Mammary epithelial cell (primary cell): ENCODE data around the gene NELFB.

Source experiments
- EZH2 ChIP-seq: IDR thresholded peaks from 2 replicates; pipeline ENCODE4 v1.6.1; 2012; ENCODE audit warnings: low read length, inconsistent platforms, borderline replicate concordance
- TF ChIP-seq, protein P1 (sequence below), 2 donors: IDR thresholded peaks in 1 of 2; conservative IDR thresholded peaks in 1 of 2; 2 replicates each; pipeline ENCODE4 v1.5.1; 2011 to 2012; ENCODE audit warnings: inconsistent platforms in 2 of 2, low read length in 2 of 2, mild to moderate bottlenecking in 2 of 2, control low read depth in 1 of 2, low read depth in 1 of 2; ENCODE audit not compliant: insufficient read depth in 1 of 2; ENCODE audit errors: extremely low read depth in 1 of 2

DNA sequence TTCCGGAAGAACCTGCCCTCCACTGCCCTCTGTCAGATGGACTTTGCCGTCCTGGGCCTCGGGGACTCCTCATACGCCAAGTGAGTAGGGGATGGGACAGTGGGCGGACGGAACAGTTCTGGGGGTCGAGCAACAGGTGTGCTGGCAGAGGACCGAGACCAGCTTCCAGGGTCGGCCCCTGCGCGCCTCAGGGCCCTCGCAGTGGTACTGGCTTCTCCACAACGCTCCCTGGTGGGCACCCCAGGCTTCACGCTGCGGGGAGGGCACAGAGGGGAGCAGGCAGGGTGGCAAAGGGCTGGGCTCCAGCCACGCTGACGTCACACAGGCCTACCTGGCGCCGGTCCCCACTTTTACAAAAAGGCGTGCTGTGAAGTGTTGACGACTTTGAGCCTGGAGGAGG is 42.6 kb upstream of the NELFB start:
- TF ChIP-seq, protein P1, sequence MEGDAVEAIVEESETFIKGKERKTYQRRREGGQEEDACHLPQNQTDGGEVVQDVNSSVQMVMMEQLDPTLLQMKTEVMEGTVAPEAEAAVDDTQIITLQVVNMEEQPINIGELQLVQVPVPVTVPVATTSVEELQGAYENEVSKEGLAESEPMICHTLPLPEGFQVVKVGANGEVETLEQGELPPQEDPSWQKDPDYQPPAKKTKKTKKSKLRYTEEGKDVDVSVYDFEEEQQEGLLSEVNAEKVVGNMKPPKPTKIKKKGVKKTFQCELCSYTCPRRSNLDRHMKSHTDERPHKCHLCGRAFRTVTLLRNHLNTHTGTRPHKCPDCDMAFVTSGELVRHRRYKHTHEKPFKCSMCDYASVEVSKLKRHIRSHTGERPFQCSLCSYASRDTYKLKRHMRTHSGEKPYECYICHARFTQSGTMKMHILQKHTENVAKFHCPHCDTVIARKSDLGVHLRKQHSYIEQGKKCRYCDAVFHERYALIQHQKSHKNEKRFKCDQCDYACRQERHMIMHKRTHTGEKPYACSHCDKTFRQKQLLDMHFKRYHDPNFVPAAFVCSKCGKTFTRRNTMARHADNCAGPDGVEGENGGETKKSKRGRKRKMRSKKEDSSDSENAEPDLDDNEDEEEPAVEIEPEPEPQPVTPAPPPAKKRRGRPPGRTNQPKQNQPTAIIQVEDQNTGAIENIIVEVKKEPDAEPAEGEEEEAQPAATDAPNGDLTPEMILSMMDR (conservative IDR thresholded peaks at IDR 0.05 in 1 of 2, IDR thresholded peaks at IDR 0.05 in 1 of 2; ENCODE audit: extremely low read depth in 1 of 2, insufficient read depth in 1 of 2, low read depth in 1 of 2, low read length in 2 of 2): no peak
- no peak for TF ChIP-seq EZH2
